Neural progenitor cell (in vitro differentiated cells): ENCODE results near the gene RGS7. TPM values are rescaled to one million over a fixed set of nuclear protein-coding genes. Genes with fewer than 3 reads are reported as not detected.

Experiments used
- DNase-seq: peaks from one replicate; pipeline ENCODE4 v3.0.0-alpha.2; 2016; ENCODE audit warnings: low spot score
- H2AFZ ChIP-seq: fragments of 200-600 bp; sonication (generic); replicated peaks from 2 replicates; pipeline ENCODE4 v1.6.1; 2016; ENCODE audit warnings: antibody characterized with exemption
- H3F3A ChIP-seq: fragments of 200-600 bp; sonication (generic); 2 replicates; pipeline ENCODE4 v1.6.1; 2016; ENCODE audit warnings: antibody characterized with exemption, low read depth
- H3K27ac ChIP-seq: fragments of 200-600 bp; sonication (generic); 2 replicates; pipeline ENCODE4 v1.5.1; 2016; ENCODE audit warnings: mild to moderate bottlenecking
- H3K27me3 ChIP-seq: fragments of 200-600 bp; sonication (generic); 2 replicates; pipeline ENCODE4 v1.6.1; 2016; ENCODE audit warnings: mild to moderate bottlenecking, moderate library complexity
- H3K36me3 ChIP-seq: fragments of 200-600 bp; sonication (generic); 2 replicates; pipeline ENCODE4 v1.5.1; 2016
- H3K4me1 ChIP-seq: fragments of 200-600 bp; sonication (generic); 2 replicates; pipeline ENCODE4 v1.6.1; 2016; ENCODE audit warnings: mixed run types
- H3K4me2 ChIP-seq: fragments of 200-600 bp; sonication (generic); 2 replicates; pipeline ENCODE4 v1.6.1; 2016
- H3K4me3 ChIP-seq: fragments of 200-600 bp; sonication (generic); 2 replicates; pipeline ENCODE4 v1.5.1; 2016
- H3K79me2 ChIP-seq: fragments of 200-600 bp; sonication (generic); 2 replicates; pipeline ENCODE4 v1.6.1; 2016; ENCODE audit warnings: low read depth
- H3K9ac ChIP-seq: fragments of 200-600 bp; sonication (generic); 2 replicates; pipeline ENCODE4 v1.6.1; 2016
- H3K9me3 ChIP-seq: fragments of 200-600 bp; sonication (generic); 2 replicates; pipeline ENCODE4 v1.5.1; 2016; ENCODE audit warnings: low read depth
- H4K20me1 ChIP-seq: fragments of 200-600 bp; sonication (generic); 2 replicates; pipeline ENCODE4 v1.6.1; 2016; ENCODE audit warnings: low read depth
- H3K27ac Mint-ChIP-seq: 3 replicates; pipeline ENCODE4 v1.8.0; 2021; ENCODE audit warnings: mixed read lengths
- H3K27me3 Mint-ChIP-seq: 2 replicates; pipeline ENCODE4 v1.8.0; 2022; ENCODE audit warnings: low read depth, mild to moderate bottlenecking, inconsistent platforms, moderate library complexity, mixed read lengths; ENCODE audit not compliant: insufficient read depth
- H3K36me3 Mint-ChIP-seq: 3 replicates; pipeline ENCODE4 v1.8.0; 2021; ENCODE audit warnings: mixed read lengths
- H3K4me1 Mint-ChIP-seq: 3 replicates; pipeline ENCODE4 v1.8.0; 2021; ENCODE audit warnings: mixed read lengths
- H3K4me3 Mint-ChIP-seq: 3 replicates; pipeline ENCODE4 v1.8.0; 2021; ENCODE audit warnings: mild to moderate bottlenecking, moderate library complexity, mixed read lengths
- H3K9me3 Mint-ChIP-seq: 3 replicates; pipeline ENCODE4 v1.8.0; 2020; ENCODE audit warnings: mixed read lengths
- CTCF ChIP-seq: fragments of 200-600 bp; sonication (generic); IDR thresholded peaks from 2 replicates; pipeline ENCODE4 v1.5.1; 2017; ENCODE audit warnings: antibody characterized with exemption, mild to moderate bottlenecking
- EZH2 ChIP-seq: fragments of 200-600 bp; sonication (generic); IDR thresholded peaks from 2 replicates; pipeline ENCODE4 v1.6.1; 2017; ENCODE audit warnings: antibody characterized with exemption, mild to moderate bottlenecking, moderate library complexity
- EZH2phosphoT487 ChIP-seq: fragments of 200-600 bp; sonication (generic); IDR thresholded peaks from 2 replicates; pipeline ENCODE4 v1.6.1; 2017; ENCODE audit warnings: antibody characterized with exemption
- total RNA-seq: library from RNA; depleted of rRNA; stranded (reverse); fragments of >200 nt; gene quantifications from 2 replicates; pipeline ENCODE4 v1.2.3, GENCODE V29; 2015; ENCODE audit warnings: low replicate concordance

The RGS7 gene
- total RNA-seq, 1 donor from 2014 or later = not detected

- H3K27me3 ChIP-seq = no peaks in the 10 kb centered on the region
- H3K27me3 Mint-ChIP-seq = no peaks in the 10 kb centered on the region
- TF ChIP-seq EZH2 (no peak), CTCF (no peak), EZH2phosphoT487 (no peak)
- no peaks in the 10 kb centered on the region for H3K36me3 Mint-ChIP-seq
- H3K4me2 ChIP-seq = no peak overlapping the region
- H3K4me3 Mint-ChIP-seq = no peak overlapping the region
- no peaks in the 10 kb centered on the region for H4K20me1 ChIP-seq
- H3K4me1 Mint-ChIP-seq = no peaks in the 10 kb centered on the region
- no peaks in the 10 kb centered on the region for H3K79me2 ChIP-seq
- H3K36me3 ChIP-seq = no peaks in the 10 kb centered on the region
- no peaks in the 10 kb centered on the region for H3K9me3 ChIP-seq
- no peak overlapping the region for H3K27ac Mint-ChIP-seq
- no peaks in the 10 kb centered on the region for H3F3A ChIP-seq
- H3K9me3 Mint-ChIP-seq = no peaks in the 10 kb centered on the region
- H3K27ac ChIP-seq = no peak overlapping the region
- H2AFZ ChIP-seq = no peak overlapping the region
- H3K4me1 ChIP-seq = no peaks in the 10 kb centered on the region
- H3K9ac ChIP-seq = no peak overlapping the region
- no peak overlapping the region for H3K4me3 ChIP-seq
- no peak for DNase-seq
These were observed 170.3 kb downstream of the RGS7 start for GRCh38 chr1:241186716-241187115.

GRCh38 chr1:241181971-241182370 is 175.0 kb downstream of the RGS7 start:
- Histone ChIP-seq H3K27me3 (no peaks in the 10 kb centered on the region), H3K4me3 (no peak overlapping the region), H3K36me3 (no peaks in the 10 kb centered on the region), H3K9me3 (no peaks in the 10 kb centered on the region), H3F3A (no peaks in the 10 kb centered on the region), H3K27ac (no peak overlapping the region), H4K20me1 (no peaks in the 10 kb centered on the region), H2AFZ (no peak overlapping the region), H3K9ac (no peak overlapping the region), H3K79me2 (no peaks in the 10 kb centered on the region), H3K4me2 (no peak overlapping the region), H3K4me1 (no peaks in the 10 kb centered on the region)
- no peak overlapping the region for H3K4me3 Mint-ChIP-seq
- H3K9me3 Mint-ChIP-seq = no peaks in the 10 kb centered on the region
- TF ChIP-seq EZH2phosphoT487 (no peak), EZH2 (no peak), CTCF (no peak)
- H3K27me3 Mint-ChIP-seq = no peaks in the 10 kb centered on the region
- DNase-seq = no peak
- H3K4me1 Mint-ChIP-seq = no peaks in the 10 kb centered on the region
- no peak overlapping the region for H3K27ac Mint-ChIP-seq
- no peaks in the 10 kb centered on the region for H3K36me3 Mint-ChIP-seq

- H3K27me3 Mint-ChIP-seq = no peaks in the 10 kb centered on the region
- no peak overlapping the region for H3K27ac Mint-ChIP-seq
- Histone ChIP-seq H3K9me3 (no peaks in the 10 kb centered on the region), H2AFZ (no peak overlapping the region), H3F3A (no peaks in the 10 kb centered on the region), H3K36me3 (no peaks in the 10 kb centered on the region), H3K4me1 (no peaks in the 10 kb centered on the region), H3K9ac (no peak overlapping the region), H3K4me2 (no peak overlapping the region), H3K79me2 (no peaks in the 10 kb centered on the region), H3K4me3 (no peak overlapping the region), H3K27me3 (no peaks in the 10 kb centered on the region), H3K27ac (no peak overlapping the region), H4K20me1 (no peaks in the 10 kb centered on the region)
- H3K36me3 Mint-ChIP-seq = no peaks in the 10 kb centered on the region
- DNase-seq = no peak
- no peak for TF ChIP-seq EZH2
- TF ChIP-seq EZH2phosphoT487 = no peak
- TF ChIP-seq CTCF = no peak
- H3K4me1 Mint-ChIP-seq = no peaks in the 10 kb centered on the region
- H3K4me3 Mint-ChIP-seq = no peak overlapping the region
- H3K9me3 Mint-ChIP-seq = no peaks in the 10 kb centered on the region
These were observed 175.5 kb downstream of the RGS7 start for GRCh38 chr1:241181471-241181870.

- Histone ChIP-seq H2AFZ (no peak overlapping the region), H3K27ac (no peak overlapping the region), H3K79me2 (no peaks in the 10 kb centered on the region), H3K4me1 (no peaks in the 10 kb centered on the region), H3K9me3 (no peaks in the 10 kb centered on the region), H4K20me1 (no peaks in the 10 kb centered on the region), H3K27me3 (no peaks in the 10 kb centered on the region), H3K9ac (no peak overlapping the region), H3F3A (no peaks in the 10 kb centered on the region), H3K4me2 (no peak overlapping the region), H3K4me3 (no peak overlapping the region), H3K36me3 (no peaks in the 10 kb centered on the region)
- H3K4me1 Mint-ChIP-seq = no peaks in the 10 kb centered on the region
- H3K4me3 Mint-ChIP-seq = no peak overlapping the region
- no peaks in the 10 kb centered on the region for H3K27me3 Mint-ChIP-seq
- no peaks in the 10 kb centered on the region for H3K36me3 Mint-ChIP-seq
- H3K9me3 Mint-ChIP-seq = no peaks in the 10 kb centered on the region
- TF ChIP-seq CTCF = no peak
- TF ChIP-seq EZH2phosphoT487 = no peak
- no peak for TF ChIP-seq EZH2
- no peak for DNase-seq
- no peak overlapping the region for H3K27ac Mint-ChIP-seq
These were observed 176.4 kb downstream of the RGS7 start for GRCh38 chr1:241180569-241180968.
